ENCODE data around the gene P2RX6. TPM values are rescaled to one million over a fixed set of nuclear protein-coding genes. Genes with fewer than 3 reads are reported as not detected.

Gene P2RX6
- polyA plus RNA-seq (0.65 to 1.0 TPM (median 0.87 TPM) in 3 replicates), polyA minus RNA-seq (0.53 to 1.3 TPM (median 0.69 TPM) in 3 replicates)
- not detected for polyA plus RNA-seq (2011; ENCODE audit: low read depth)
- polyA plus RNA-seq (2011; cell fraction: cytosol; rRNA removed): 0.26 and 0.45 TPM in 2 replicates
- polyA plus RNA-seq (2011; cell fraction: nucleus; rRNA removed): 3.3 and 4.8 TPM in 2 replicates
- 0.72 and 1.2 TPM in 2 replicates for polyA plus RNA-seq (2012; ENCODE audit: low replicate concordance)
- polyA minus RNA-seq (2011; cell fraction: cytosol; rRNA and poly(A)+ RNA removed): not detected
- polyA minus RNA-seq (2011; cell fraction: nucleus; rRNA and poly(A)+ RNA removed): 0.54 and 1.1 TPM in 2 replicates

- Histone ChIP-seq H2AFZ (ENCODE audit: control insufficient read depth, low read length) (peak within 1 kb of the TSS; percentile 83), H3K36me3 (ENCODE audit: control insufficient read depth in 2 of 2, extremely low read depth in 1 of 2, insufficient read depth in 2 of 2, low read length in 2 of 2) (no peaks in the 10 kb centered on the region), H3K4me3 (ENCODE audit: control insufficient read depth in 2 of 3, extremely low read depth in 1 of 3, insufficient read depth in 2 of 3, low read depth in 1 of 3, low read length in 3 of 3) (peak within 1 kb of the TSS; percentile 52 to 67 (median 61)), H3K27me3 (ENCODE audit: control insufficient read depth, extremely low read depth, insufficient read depth, low read length) (no peaks in the 10 kb centered on the region), H4K20me1 (ENCODE audit: control insufficient read depth, extremely low read depth, insufficient read depth, low read length) (no peaks in the 10 kb centered on the region), H3K4me1 (ENCODE audit: control insufficient read depth, extremely low read depth, insufficient read depth, low read length) (peaks cover 23% of the 10 kb centered on the region), H3K9me1 (ENCODE audit: control insufficient read depth, extremely low read depth, insufficient read depth, low read length) (no peaks in the 10 kb centered on the region), H3K9me3 (ENCODE audit: control insufficient read depth, low read depth, low read length) (no peaks in the 10 kb centered on the region), H3K9ac (ENCODE audit: control insufficient read depth, extremely low read depth, insufficient read depth, low read length) (peak within 1 kb of the TSS; percentile 61), H3K27ac (ENCODE audit: control insufficient read depth, insufficient read depth, low read length) (peak within 1 kb of the TSS; percentile 49), H3K79me2 (ENCODE audit: control insufficient read depth, insufficient read depth, low read length) (no peaks in the 10 kb centered on the region), H3K4me2 (ENCODE audit: control insufficient read depth, extremely low read depth, insufficient read depth, low read depth, low read length) (peak within 1 kb of the TSS; percentile 91)
- FAIRE-seq (peak; percentile 91), DNase-seq (ENCODE audit: low read depth, low spot score) (no peak)
- TF ChIP-seq CTCF (optimal IDR thresholded peaks at IDR 0.05 in 1 of 3, IDR thresholded peaks at IDR 0.05 in 1 of 3, conservative IDR thresholded peaks at IDR 0.05 in 1 of 3; ENCODE audit: extremely low read depth in 1 of 3, insufficient read depth in 2 of 3, low read length in 3 of 3): no peak
- TF ChIP-seq EZH2 (IDR thresholded peaks at IDR 0.05; ENCODE audit: low read length): no peak
- dilution Hi-C loops (cut with MboI; ENCODE audit: extremely low pct_ligation_motif_present, low sequenced_read_pairs): no loop called here
Measured at GRCh38 chr22:21014726-21015465, at the start of gene P2RX6. Gene P2RX6, plus strand, starts transcription at chr22:21015165. Its CDS starts 10 bp downstream, at chr22:21015175.

- no peak overlapping the region for H3K4me3 ChIP-seq (ENCODE audit: control insufficient read depth in 2 of 3, extremely low read depth in 1 of 3, insufficient read depth in 2 of 3, low read depth in 1 of 3, low read length in 3 of 3)
- H2AFZ ChIP-seq (ENCODE audit: control insufficient read depth, low read length): no peak overlapping the region
- H3K27ac ChIP-seq (ENCODE audit: control insufficient read depth, insufficient read depth, low read length): no peak overlapping the region
- dilution Hi-C loops (cut with MboI; ENCODE audit: extremely low pct_ligation_motif_present, low sequenced_read_pairs): no loop called here
- H4K20me1 ChIP-seq (ENCODE audit: control insufficient read depth, extremely low read depth, insufficient read depth, low read length): no peaks in the 10 kb centered on the region
- H3K9ac ChIP-seq (ENCODE audit: control insufficient read depth, extremely low read depth, insufficient read depth, low read length): no peak overlapping the region
- no peaks in the 10 kb centered on the region for H3K9me3 ChIP-seq (ENCODE audit: control insufficient read depth, low read depth, low read length)
- no peak overlapping the region for H3K4me2 ChIP-seq (ENCODE audit: control insufficient read depth, extremely low read depth, insufficient read depth, low read depth, low read length)
- DNase-seq (ENCODE audit: low read depth, low spot score): no peak
- no peak for TF ChIP-seq CTCF (optimal IDR thresholded peaks at IDR 0.05 in 1 of 3, IDR thresholded peaks at IDR 0.05 in 1 of 3, conservative IDR thresholded peaks at IDR 0.05 in 1 of 3; ENCODE audit: extremely low read depth in 1 of 3, insufficient read depth in 2 of 3, low read length in 3 of 3)
- no peak for TF ChIP-seq EZH2 (IDR thresholded peaks at IDR 0.05; ENCODE audit: low read length)
- H3K36me3 ChIP-seq (ENCODE audit: control insufficient read depth in 2 of 2, extremely low read depth in 1 of 2, insufficient read depth in 2 of 2, low read length in 2 of 2): no peaks in the 10 kb centered on the region
- peaks cover 11% of the 10 kb centered on the region for H3K27me3 ChIP-seq (ENCODE audit: control insufficient read depth, extremely low read depth, insufficient read depth, low read length)
- H3K79me2 ChIP-seq (ENCODE audit: control insufficient read depth, insufficient read depth, low read length): no peaks in the 10 kb centered on the region
- H3K9me1 ChIP-seq (ENCODE audit: control insufficient read depth, extremely low read depth, insufficient read depth, low read length): no peaks in the 10 kb centered on the region
- FAIRE-seq: no peak
- H3K4me1 ChIP-seq (ENCODE audit: control insufficient read depth, extremely low read depth, insufficient read depth, low read length): peaks cover 17% of the 10 kb centered on the region
Measured at GRCh38 chr22:20965888-20966855, 48.8 kb upstream of the P2RX6 start.
